ENCODE results near the gene ATP5MG.
"Not testable (repeated sequence)": the region's sequence is repeated elsewhere in the genome, so short reads cannot be mapped to it uniquely, and the experiment has no call there.

Gene ATP5MG

GRCh38 chr11:118411530-118411929 is 10.1 kb downstream of the ATP5MG start:
- Histone ChIP-seq H3K9ac (ENCODE audit: low read depth, low read length) (no peak overlapping the region), H3K27me3 (ENCODE audit: control insufficient read depth, insufficient read depth, low read length) (no peaks in the 10 kb centered on the region), H3K9me3 (replicated peaks; ENCODE audit: low read length) (no peaks in the 10 kb centered on the region), H3K36me3 (ENCODE audit: insufficient read depth, low read length) (peaks cover 19% of the 10 kb centered on the region), H3K4me3 (ENCODE audit: low read length) (no peak overlapping the region), H3K4me1 (ENCODE audit: control insufficient read depth, insufficient read depth, low read length) (peaks cover 12% of the 10 kb centered on the region), H3K4me2 (ENCODE audit: low read length) (no peak overlapping the region)

- H3K4me1 ChIP-seq (ENCODE audit: control insufficient read depth, insufficient read depth, low read length) = peaks cover 9% of the 10 kb centered on the region
- H3K9me3 ChIP-seq (replicated peaks; ENCODE audit: low read length) = no peaks in the 10 kb centered on the region
- H3K36me3 ChIP-seq (ENCODE audit: insufficient read depth, low read length) = peaks cover 7% of the 10 kb centered on the region
- no peak overlapping the region for H3K4me2 ChIP-seq (ENCODE audit: low read length)
- no peaks in the 10 kb centered on the region for H3K27me3 ChIP-seq (ENCODE audit: control insufficient read depth, insufficient read depth, low read length)
- H3K9ac ChIP-seq (ENCODE audit: low read depth, low read length) = no peak overlapping the region
- H3K4me3 ChIP-seq (ENCODE audit: low read length) = no peak overlapping the region
These were observed 11.5 kb downstream of the ATP5MG start for GRCh38 chr11:118412921-118413320.

- Histone ChIP-seq H3K27me3 (ENCODE audit: control insufficient read depth, insufficient read depth, low read length) (no peaks in the 10 kb centered on the region), H3K9ac (ENCODE audit: low read depth, low read length) (no peak overlapping the region), H3K4me1 (ENCODE audit: control insufficient read depth, insufficient read depth, low read length) (peaks cover 9% of the 10 kb centered on the region), H3K36me3 (ENCODE audit: insufficient read depth, low read length) (no peaks in the 10 kb centered on the region), H3K4me3 (ENCODE audit: low read length) (no peak overlapping the region), H3K9me3 (replicated peaks; ENCODE audit: low read length) (no peaks in the 10 kb centered on the region), H3K4me2 (ENCODE audit: low read length) (no peak overlapping the region)
These were observed 13.8 kb downstream of the ATP5MG start for GRCh38 chr11:118415062-118415738.

GRCh38 chr11:118415739-118416068 is 14.3 kb downstream of the ATP5MG start:
- peaks cover 9% of the 10 kb centered on the region for H3K4me1 ChIP-seq (ENCODE audit: control insufficient read depth, insufficient read depth, low read length)

GRCh38 chr11:118416900-118417299 is 15.5 kb downstream of the ATP5MG start:
- H3K36me3 ChIP-seq (ENCODE audit: insufficient read depth, low read length); H3K9ac ChIP-seq (ENCODE audit: low read depth, low read length); H3K4me3 ChIP-seq (ENCODE audit: low read length); H3K9me3 ChIP-seq (replicated peaks; ENCODE audit: low read length); H3K27me3 ChIP-seq (ENCODE audit: control insufficient read depth, insufficient read depth, low read length); H3K4me2 ChIP-seq (ENCODE audit: low read length); H3K4me1 ChIP-seq (ENCODE audit: control insufficient read depth, insufficient read depth, low read length): not testable (repeated sequence)

More at GRCh38 chr11:118415739-118416068, 14.3 kb downstream of the ATP5MG start:
- Histone ChIP-seq H3K4me2 (ENCODE audit: low read length) (no peak overlapping the region), H3K36me3 (ENCODE audit: insufficient read depth, low read length) (no peaks in the 10 kb centered on the region), H3K27me3 (ENCODE audit: control insufficient read depth, insufficient read depth, low read length) (no peaks in the 10 kb centered on the region), H3K4me3 (ENCODE audit: low read length) (no peak overlapping the region), H3K9ac (ENCODE audit: low read depth, low read length) (no peak overlapping the region), H3K9me3 (replicated peaks; ENCODE audit: low read length) (no peaks in the 10 kb centered on the region)

- Histone ChIP-seq H3K9me3 (replicated peaks; ENCODE audit: low read length) (no peaks in the 10 kb centered on the region), H3K4me1 (ENCODE audit: control insufficient read depth, insufficient read depth, low read length) (peaks cover 9% of the 10 kb centered on the region), H3K4me3 (ENCODE audit: low read length) (no peak overlapping the region), H3K4me2 (ENCODE audit: low read length) (no peak overlapping the region), H3K27me3 (ENCODE audit: control insufficient read depth, insufficient read depth, low read length) (no peaks in the 10 kb centered on the region), H3K9ac (ENCODE audit: low read depth, low read length) (no peak overlapping the region), H3K36me3 (ENCODE audit: insufficient read depth, low read length) (no peaks in the 10 kb centered on the region)
These were observed 16.4 kb downstream of the ATP5MG start for GRCh38 chr11:118417801-118418200.

GRCh38 chr11:118418766-118419165 is 17.4 kb downstream of the ATP5MG start:
- Histone ChIP-seq H3K9me3 (replicated peaks; ENCODE audit: low read length) (no peaks in the 10 kb centered on the region), H3K4me2 (ENCODE audit: low read length) (no peak overlapping the region), H3K4me1 (ENCODE audit: control insufficient read depth, insufficient read depth, low read length) (peaks cover 9% of the 10 kb centered on the region), H3K4me3 (ENCODE audit: low read length) (no peak overlapping the region), H3K9ac (ENCODE audit: low read depth, low read length) (no peak overlapping the region), H3K27me3 (ENCODE audit: control insufficient read depth, insufficient read depth, low read length) (no peaks in the 10 kb centered on the region), H3K36me3 (ENCODE audit: insufficient read depth, low read length) (no peaks in the 10 kb centered on the region)

- Histone ChIP-seq H3K36me3 (ENCODE audit: insufficient read depth, low read length) (no peaks in the 10 kb centered on the region), H3K4me3 (ENCODE audit: low read length) (no peak overlapping the region), H3K27me3 (ENCODE audit: control insufficient read depth, insufficient read depth, low read length) (no peaks in the 10 kb centered on the region), H3K4me2 (ENCODE audit: low read length) (no peak overlapping the region), H3K4me1 (ENCODE audit: control insufficient read depth, insufficient read depth, low read length) (no peaks in the 10 kb centered on the region), H3K9me3 (replicated peaks; ENCODE audit: low read length) (no peaks in the 10 kb centered on the region), H3K9ac (ENCODE audit: low read depth, low read length) (no peak overlapping the region)
These were observed 26.3 kb downstream of the ATP5MG start for GRCh38 chr11:118427707-118428106.

GRCh38 chr11:118430956-118431355 is 29.6 kb downstream of the ATP5MG start:
- Histone ChIP-seq H3K9me3 (replicated peaks; ENCODE audit: low read length) (no peaks in the 10 kb centered on the region), H3K4me2 (ENCODE audit: low read length) (no peak overlapping the region), H3K4me1 (ENCODE audit: control insufficient read depth, insufficient read depth, low read length) (peaks cover 8% of the 10 kb centered on the region), H3K9ac (ENCODE audit: low read depth, low read length) (no peak overlapping the region), H3K36me3 (ENCODE audit: insufficient read depth, low read length) (no peaks in the 10 kb centered on the region), H3K27me3 (ENCODE audit: control insufficient read depth, insufficient read depth, low read length) (no peaks in the 10 kb centered on the region), H3K4me3 (ENCODE audit: low read length) (no peak overlapping the region)

GRCh38 chr11:118434123-118434552 is 32.7 kb downstream of the ATP5MG start:
- peak overlapping the region; percentile 98 for H3K4me2 ChIP-seq (ENCODE audit: low read length)
- no peak overlapping the region for H3K9ac ChIP-seq (ENCODE audit: low read depth, low read length)
- H3K27me3 ChIP-seq (ENCODE audit: control insufficient read depth, insufficient read depth, low read length) = no peaks in the 10 kb centered on the region
- peak overlapping the region; percentile 87 for H3K4me3 ChIP-seq (ENCODE audit: low read length)
- H3K4me1 ChIP-seq (ENCODE audit: control insufficient read depth, insufficient read depth, low read length) = peaks cover 18% of the 10 kb centered on the region
- no peaks in the 10 kb centered on the region for H3K9me3 ChIP-seq (replicated peaks; ENCODE audit: low read length)
- no peaks in the 10 kb centered on the region for H3K36me3 ChIP-seq (ENCODE audit: insufficient read depth, low read length)

- Histone ChIP-seq H3K4me3 (ENCODE audit: low read length) (peak overlapping the region; percentile 87), H3K4me2 (ENCODE audit: low read length) (peak overlapping the region; percentile 98), H3K27me3 (ENCODE audit: control insufficient read depth, insufficient read depth, low read length) (no peaks in the 10 kb centered on the region), H3K36me3 (ENCODE audit: insufficient read depth, low read length) (no peaks in the 10 kb centered on the region), H3K9me3 (replicated peaks; ENCODE audit: low read length) (no peaks in the 10 kb centered on the region), H3K4me1 (ENCODE audit: control insufficient read depth, insufficient read depth, low read length) (peaks cover 22% of the 10 kb centered on the region), H3K9ac (ENCODE audit: low read depth, low read length) (peak overlapping the region; percentile 75)
These were observed 33.3 kb downstream of the ATP5MG start for GRCh38 chr11:118434553-118435289.

Measured in skeletal muscle satellite cell (primary cell).